ENCODE measurements around the gene ABCC4. TPM values are rescaled to one million over a fixed set of nuclear protein-coding genes. Genes with fewer than 3 reads are reported as not detected.

Gene ABCC4
- total RNA-seq, 1 donor from 2014 or later, result 4.0 TPM

DNA sequence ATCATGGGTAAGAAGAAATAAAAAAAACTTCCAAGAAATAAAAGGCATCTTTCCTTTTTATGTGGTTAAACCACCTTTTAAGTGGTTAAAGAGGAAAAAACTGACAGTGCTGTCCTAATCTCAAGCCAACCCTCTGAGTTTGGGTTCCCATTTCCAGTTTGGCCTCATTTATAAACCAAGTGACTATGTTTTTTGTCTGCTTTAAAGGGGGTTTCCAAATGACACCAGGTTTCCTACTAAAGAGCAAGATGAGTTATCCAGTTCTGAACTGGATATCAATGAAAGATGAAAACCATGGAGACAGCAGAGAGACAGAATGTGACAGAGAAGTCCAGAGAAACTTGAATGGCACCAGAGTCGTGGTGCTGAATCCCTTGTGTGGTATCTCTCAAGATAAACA lies 251.5 kb downstream of the ABCC4 start:
- Mint-ChIP-seq H3K4me1 (ENCODE audit: unreplicated experiment) (no peaks in the 10 kb centered on the region), H3K4me3 (ENCODE audit: unreplicated experiment) (no peak overlapping the region), H3K27me3 (ENCODE audit: unreplicated experiment) (no peaks in the 10 kb centered on the region), H3K27ac (ENCODE audit: unreplicated experiment) (no peak overlapping the region), H3K36me3 (ENCODE audit: unreplicated experiment) (no peaks in the 10 kb centered on the region), H3K9me3 (ENCODE audit: unreplicated experiment) (no peaks in the 10 kb centered on the region)
- no peak for DNase-seq (ENCODE audit: extremely low spot score, unreplicated experiment)
- TF ChIP-seq, protein P1, sequence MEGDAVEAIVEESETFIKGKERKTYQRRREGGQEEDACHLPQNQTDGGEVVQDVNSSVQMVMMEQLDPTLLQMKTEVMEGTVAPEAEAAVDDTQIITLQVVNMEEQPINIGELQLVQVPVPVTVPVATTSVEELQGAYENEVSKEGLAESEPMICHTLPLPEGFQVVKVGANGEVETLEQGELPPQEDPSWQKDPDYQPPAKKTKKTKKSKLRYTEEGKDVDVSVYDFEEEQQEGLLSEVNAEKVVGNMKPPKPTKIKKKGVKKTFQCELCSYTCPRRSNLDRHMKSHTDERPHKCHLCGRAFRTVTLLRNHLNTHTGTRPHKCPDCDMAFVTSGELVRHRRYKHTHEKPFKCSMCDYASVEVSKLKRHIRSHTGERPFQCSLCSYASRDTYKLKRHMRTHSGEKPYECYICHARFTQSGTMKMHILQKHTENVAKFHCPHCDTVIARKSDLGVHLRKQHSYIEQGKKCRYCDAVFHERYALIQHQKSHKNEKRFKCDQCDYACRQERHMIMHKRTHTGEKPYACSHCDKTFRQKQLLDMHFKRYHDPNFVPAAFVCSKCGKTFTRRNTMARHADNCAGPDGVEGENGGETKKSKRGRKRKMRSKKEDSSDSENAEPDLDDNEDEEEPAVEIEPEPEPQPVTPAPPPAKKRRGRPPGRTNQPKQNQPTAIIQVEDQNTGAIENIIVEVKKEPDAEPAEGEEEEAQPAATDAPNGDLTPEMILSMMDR (IDR thresholded peaks at IDR 0.05), result no peak

DNA sequence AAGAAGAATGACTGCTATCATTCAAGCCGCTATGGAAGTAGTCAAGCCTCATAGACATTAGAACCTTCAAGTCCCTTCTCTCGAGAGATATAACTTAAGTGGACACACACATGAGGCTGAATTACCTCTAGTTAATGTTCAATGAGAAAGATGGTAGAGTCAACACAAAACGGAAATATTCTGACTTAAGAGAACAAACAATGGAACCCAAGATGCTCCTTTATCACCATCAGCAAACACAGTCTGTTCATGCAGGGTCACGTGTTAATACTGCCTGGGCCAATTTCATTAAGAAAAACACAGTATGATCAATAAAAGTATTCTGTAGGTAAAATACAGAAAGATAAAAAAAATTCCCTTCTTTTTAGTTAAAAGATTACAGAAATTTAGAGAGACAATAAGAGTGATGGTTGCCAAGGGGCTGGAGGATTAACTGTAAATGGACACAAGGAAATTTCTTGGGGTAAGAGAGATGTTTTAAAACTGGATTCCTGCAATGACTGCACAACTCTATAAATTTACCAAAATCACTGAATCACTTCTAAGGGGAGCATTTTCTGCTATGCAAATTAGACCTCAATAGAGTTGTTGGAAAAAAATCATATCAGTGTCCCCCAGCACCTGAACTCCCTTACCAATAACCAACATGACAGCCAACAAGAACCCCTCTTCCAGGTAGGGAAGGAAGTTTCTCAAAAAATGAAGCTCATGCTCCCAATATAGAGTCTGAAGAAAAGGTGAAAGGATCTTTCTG lies 256.6 kb downstream of the ABCC4 start:
- Mint-ChIP-seq H3K36me3 (ENCODE audit: unreplicated experiment) (no peaks in the 10 kb centered on the region), H3K4me3 (ENCODE audit: unreplicated experiment) (no peak overlapping the region), H3K27me3 (ENCODE audit: unreplicated experiment) (no peaks in the 10 kb centered on the region), H3K9me3 (ENCODE audit: unreplicated experiment) (no peaks in the 10 kb centered on the region), H3K27ac (ENCODE audit: unreplicated experiment) (no peak overlapping the region), H3K4me1 (ENCODE audit: unreplicated experiment) (no peaks in the 10 kb centered on the region)
- TF ChIP-seq, protein P1 (IDR thresholded peaks at IDR 0.05), result no peak
- DNase-seq (ENCODE audit: extremely low spot score, unreplicated experiment), result no peak

DNA sequence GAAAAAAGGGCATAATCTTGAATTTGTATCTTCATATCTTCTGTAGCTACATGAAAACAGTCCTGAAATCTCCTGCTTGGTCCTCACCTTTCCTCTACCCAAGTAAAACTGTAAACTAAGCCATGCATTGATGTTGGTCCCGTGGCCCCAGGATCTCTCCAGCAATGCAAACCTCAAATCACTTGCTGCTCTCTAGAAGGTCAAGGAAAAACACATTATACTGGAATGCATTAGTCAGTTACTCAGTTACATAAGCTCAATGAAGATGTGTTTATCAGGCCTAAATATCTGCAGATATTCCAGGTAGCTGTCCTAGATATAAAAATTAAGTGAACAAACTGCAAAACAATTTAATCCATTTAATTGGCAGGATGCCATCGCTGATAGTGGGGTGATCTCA lies 261.8 kb downstream of the ABCC4 start:
- Mint-ChIP-seq H3K4me1 (ENCODE audit: unreplicated experiment) (no peaks in the 10 kb centered on the region), H3K27ac (ENCODE audit: unreplicated experiment) (no peak overlapping the region), H3K9me3 (ENCODE audit: unreplicated experiment) (no peaks in the 10 kb centered on the region), H3K27me3 (ENCODE audit: unreplicated experiment) (no peaks in the 10 kb centered on the region), H3K4me3 (ENCODE audit: unreplicated experiment) (no peak overlapping the region), H3K36me3 (ENCODE audit: unreplicated experiment) (peaks cover 2% of the 10 kb centered on the region)
- no peak for DNase-seq (ENCODE audit: extremely low spot score, unreplicated experiment)
- TF ChIP-seq, protein P1 (IDR thresholded peaks at IDR 0.05), result no peak

DNA sequence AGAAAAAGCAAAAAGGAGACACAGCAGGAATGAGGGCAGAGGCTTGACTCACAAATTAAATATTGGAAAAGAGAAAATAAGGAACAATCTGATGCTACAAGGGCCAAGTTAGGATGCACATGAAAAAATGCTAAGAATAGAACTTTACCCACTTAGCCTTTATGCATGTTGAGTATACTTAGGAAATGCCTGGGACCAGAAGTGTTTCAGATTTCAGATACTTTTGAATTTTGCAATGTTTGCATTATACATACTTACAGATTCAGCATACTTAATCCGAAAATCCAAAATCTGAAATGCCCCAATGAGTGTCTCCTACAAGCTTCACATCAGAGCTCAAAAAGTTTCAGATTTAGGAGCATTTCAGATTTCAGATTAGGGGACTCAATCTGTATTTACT lies 262.3 kb downstream of the ABCC4 start:
- Mint-ChIP-seq H3K4me1 (ENCODE audit: unreplicated experiment) (no peaks in the 10 kb centered on the region), H3K27ac (ENCODE audit: unreplicated experiment) (no peak overlapping the region), H3K27me3 (ENCODE audit: unreplicated experiment) (no peaks in the 10 kb centered on the region), H3K9me3 (ENCODE audit: unreplicated experiment) (no peaks in the 10 kb centered on the region), H3K4me3 (ENCODE audit: unreplicated experiment) (no peak overlapping the region), H3K36me3 (ENCODE audit: unreplicated experiment) (peaks cover 2% of the 10 kb centered on the region)
- no peak for DNase-seq (ENCODE audit: extremely low spot score, unreplicated experiment)
- TF ChIP-seq, protein P1 (IDR thresholded peaks at IDR 0.05), result no peak

DNA sequence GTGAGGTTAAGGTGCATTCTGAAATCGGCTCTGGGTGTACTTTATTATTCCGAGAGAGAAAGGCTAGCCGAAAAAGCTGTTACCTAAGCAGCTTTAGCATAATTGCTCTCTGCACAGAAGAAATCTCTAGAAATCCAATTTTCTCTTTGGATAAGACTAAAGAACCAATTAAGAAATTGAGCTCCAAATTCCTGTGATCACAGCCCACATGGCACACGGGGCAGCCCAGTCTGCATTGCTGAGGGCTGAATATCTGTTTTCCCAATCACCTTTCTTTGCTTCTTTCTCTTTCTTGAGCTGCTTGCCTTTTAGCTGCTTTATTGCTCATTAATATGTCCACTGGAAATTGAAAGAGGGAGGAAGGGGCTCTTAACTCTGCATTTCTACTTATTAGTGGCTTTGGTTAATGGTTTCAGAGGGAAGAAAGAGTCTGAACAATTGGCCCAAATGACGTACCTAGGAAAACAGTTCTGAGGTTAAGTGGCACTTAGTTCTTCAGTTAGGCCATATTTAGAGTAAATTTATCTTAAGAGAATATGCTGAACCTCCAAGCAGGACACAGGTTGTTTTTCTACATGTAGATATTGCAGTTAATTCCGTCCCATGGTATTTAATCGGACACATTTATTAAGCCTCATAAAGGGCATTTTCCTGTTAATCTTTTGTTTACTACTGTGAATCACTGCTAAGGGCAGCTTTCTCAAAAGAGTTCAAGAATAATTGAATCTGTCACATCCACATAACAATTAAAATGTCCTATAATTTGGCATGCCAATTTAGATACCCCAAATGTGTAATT lies 265.7 kb downstream of the ABCC4 start:
- Mint-ChIP-seq H3K27ac (ENCODE audit: unreplicated experiment) (no peak overlapping the region), H3K4me3 (ENCODE audit: unreplicated experiment) (no peak overlapping the region), H3K36me3 (ENCODE audit: unreplicated experiment) (peaks cover 2% of the 10 kb centered on the region), H3K9me3 (ENCODE audit: unreplicated experiment) (no peaks in the 10 kb centered on the region), H3K27me3 (ENCODE audit: unreplicated experiment) (no peaks in the 10 kb centered on the region), H3K4me1 (ENCODE audit: unreplicated experiment) (no peaks in the 10 kb centered on the region)
- TF ChIP-seq, protein P1 (IDR thresholded peaks at IDR 0.05), result no peak
- DNase-seq (ENCODE audit: extremely low spot score, unreplicated experiment), result no peak

Data from osteocyte (in vitro differentiated cells).